GM12891 (cell line): ENCODE data around the gene NSD2.

Experiments
- DNase-seq: peaks from one replicate; pipeline ENCODE4 v3.0.0; 2011; ENCODE audit warnings: low spot score; ENCODE audit not compliant: insufficient read length
- FAIRE-seq: peaks from 2 replicates; lab custom pipeline; 2011; peaks lifted over from hg19 to GRCh38; lab: Jason Lieb, UNC
- PAX5 ChIP-seq: IDR thresholded peaks from 2 replicates; pipeline ENCODE4 v1.6.1; 2011; ENCODE audit warnings: low read length, moderate library complexity, mild to moderate bottlenecking; ENCODE audit not compliant: insufficient read depth, severe bottlenecking
- POLR2A ChIP-seq: IDR thresholded peaks from 2 replicates; pipeline ENCODE4 v1.6.1; 2011; ENCODE audit warnings: low read depth, low read length, control low read depth
- POLR2AphosphoS5 ChIP-seq: IDR thresholded peaks from 2 replicates; pipeline ENCODE4 v1.6.1; 2011; ENCODE audit warnings: low read depth, low read length, control low read depth
- POU2F2 ChIP-seq: IDR thresholded peaks from 2 replicates; pipeline ENCODE4 v1.6.1; 2011; ENCODE audit warnings: low read depth, mild to moderate bottlenecking, control low read depth, low read length, moderate library complexity
- SPI1 ChIP-seq: IDR thresholded peaks from 2 replicates; pipeline ENCODE4 v1.6.1; 2011; ENCODE audit warnings: low read depth, low read length, control low read depth
- TAF1 ChIP-seq: IDR thresholded peaks from 2 replicates; pipeline ENCODE4 v1.6.1; 2011; ENCODE audit warnings: low read depth, low read length, control low read depth

NSD2 gene

GRCh38 chr4:1854752-1855151 is 16.4 kb upstream of the NSD2 start:
- FAIRE-seq (no peak), DNase-seq (no peak)
- no peak for TF ChIP-seq POLR2AphosphoS5

- DNase-seq = peak; percentile 49
- TF ChIP-seq TAF1 (no peak), POLR2AphosphoS5 (no peak), SPI1 (no peak), POU2F2 (no peak), PAX5 (no peak), POLR2A (no peak; the same call in 1 of the 2 replicates)
- peak; percentile 91 for FAIRE-seq
Measured at GRCh38 chr4:1855333-1856070, 15.7 kb upstream of the NSD2 start.

GRCh38 chr4:1856071-1856942 is 14.9 kb upstream of the NSD2 start, which contains the start of gene LETM1:
Gene LETM1 (minus strand): TSS chr4:1856156. CDS start chr4:1855950, 206 bp downstream.
- peak; percentile 97 for DNase-seq
- TF ChIP-seq POLR2AphosphoS5 (0 out of 2 replicates have a peak, but pooled peaks have one; percentile 49), POU2F2 (no peak), POLR2A (peak; percentile 57; the same call in 1 of the 2 replicates), PAX5 (no peak), TAF1 (peak; percentile 32; the same call in 1 of the 2 replicates), SPI1 (no peak)
- FAIRE-seq = peak; percentile 100

GRCh38 chr4:1856943-1857699 is 14.1 kb upstream of the NSD2 start:
- peak; percentile 41 for FAIRE-seq

GRCh38 chr4:1857931-1858330 is 13.3 kb upstream of the NSD2 start:
- no peak for TF ChIP-seq POU2F2
- TF ChIP-seq SPI1 = no peak
- no peak for TF ChIP-seq POLR2AphosphoS5
- no peak for TF ChIP-seq PAX5
- TF ChIP-seq TAF1 = no peak
- TF ChIP-seq POLR2A = no peak
- FAIRE-seq = no peak

More at GRCh38 chr4:1856943-1857699, 14.1 kb upstream of the NSD2 start:
- no peak for TF ChIP-seq PAX5
- TF ChIP-seq POU2F2 = no peak
- TF ChIP-seq TAF1 = no peak
- no peak for TF ChIP-seq POLR2AphosphoS5
- TF ChIP-seq POLR2A = no peak
- no peak for TF ChIP-seq SPI1
- no peak for DNase-seq

GRCh38 chr4:1859389-1859753 is 11.8 kb upstream of the NSD2 start:
- no peak for TF ChIP-seq TAF1
- TF ChIP-seq POLR2AphosphoS5 = no peak
- TF ChIP-seq PAX5 = no peak
- TF ChIP-seq SPI1 = no peak
- no peak for TF ChIP-seq POU2F2
- no peak for FAIRE-seq

More at GRCh38 chr4:1857931-1858330, 13.3 kb upstream of the NSD2 start:
- no peak for DNase-seq

GRCh38 chr4:1862055-1862911 is 8.9 kb upstream of the NSD2 start:
- no peak for TF ChIP-seq POLR2A
- TF ChIP-seq SPI1 = 0 out of 2 replicates have a peak, but pooled peaks have one; percentile 3
- FAIRE-seq (peak; percentile 9), DNase-seq (peak; percentile 45)

More at GRCh38 chr4:1859389-1859753, 11.8 kb upstream of the NSD2 start:
- no peak for DNase-seq

GRCh38 chr4:1862961-1863296 is 8.3 kb upstream of the NSD2 start:
- FAIRE-seq (no peak), DNase-seq (no peak)
- no peak for TF ChIP-seq PAX5
- no peak for TF ChIP-seq POLR2AphosphoS5
- no peak for TF ChIP-seq SPI1
- no peak for TF ChIP-seq POLR2A
- no peak for TF ChIP-seq POU2F2
- TF ChIP-seq TAF1 = no peak
